ENCODE measurements around the gene ATP13A5. TPM values are rescaled to one million over a fixed set of nuclear protein-coding genes. Genes with fewer than 3 reads are reported as not detected.

The ATP13A5 gene
- total RNA-seq, 1 donor from 2014 or later, result not detected

- Histone ChIP-seq H3K4me3 (no peak overlapping the region), H3K36me3 (no peaks in the 10 kb centered on the region), H3K4me1 (no peaks in the 10 kb centered on the region), H3K27ac (no peak overlapping the region), H3K27me3 (no peaks in the 10 kb centered on the region), H3K9me3 (no peaks in the 10 kb centered on the region)
- TF ChIP-seq POLR2AphosphoS5 (IDR thresholded peaks at IDR 0.05; ENCODE audit: insufficient read depth in 1 of 2, low read depth in 1 of 2) (no peak), POLR2A (IDR thresholded peaks at IDR 0.05) (no peak), CTCF (IDR thresholded peaks at IDR 0.05) (no peak)
- intact Hi-C loops (cut with DNase I), result no loop called here
- no peak for DNase-seq (ENCODE audit: extremely low spot score in 2 of 2)
These were observed 107.3 kb downstream of the ATP13A5 start for GRCh38 chr3:193271101-193271840.

- intact Hi-C loops (cut with DNase I), result no loop called here
- Histone ChIP-seq H3K27ac (no peak overlapping the region), H3K4me3 (no peak overlapping the region), H3K9me3 (no peaks in the 10 kb centered on the region), H3K36me3 (no peaks in the 10 kb centered on the region), H3K4me1 (no peaks in the 10 kb centered on the region), H3K27me3 (no peaks in the 10 kb centered on the region)
- TF ChIP-seq POLR2AphosphoS5 (IDR thresholded peaks at IDR 0.05; ENCODE audit: insufficient read depth in 1 of 2, low read depth in 1 of 2), result no peak
- no peak for TF ChIP-seq CTCF (IDR thresholded peaks at IDR 0.05)
- TF ChIP-seq POLR2A (IDR thresholded peaks at IDR 0.05), result no peak
- no peak for DNase-seq (ENCODE audit: extremely low spot score in 2 of 2)
These were observed 108.1 kb downstream of the ATP13A5 start for GRCh38 chr3:193270451-193270850.

GRCh38 chr3:193269343-193270028 is 109.1 kb downstream of the ATP13A5 start:
- TF ChIP-seq CTCF (IDR thresholded peaks at IDR 0.05) (no peak), POLR2A (IDR thresholded peaks at IDR 0.05) (no peak), POLR2AphosphoS5 (IDR thresholded peaks at IDR 0.05; ENCODE audit: insufficient read depth in 1 of 2, low read depth in 1 of 2) (no peak)
- no peak overlapping the region for H3K27ac ChIP-seq
- intact Hi-C loops (cut with DNase I), result no loop called here

GRCh38 chr3:193262707-193263106 is 115.8 kb downstream of the ATP13A5 start:
- no peak for TF ChIP-seq CTCF (IDR thresholded peaks at IDR 0.05)
- TF ChIP-seq POLR2AphosphoS5 (IDR thresholded peaks at IDR 0.05; ENCODE audit: insufficient read depth in 1 of 2, low read depth in 1 of 2), result no peak
- no peak for TF ChIP-seq POLR2A (IDR thresholded peaks at IDR 0.05)
- DNase-seq (ENCODE audit: extremely low spot score in 2 of 2), result no peak
- Histone ChIP-seq H3K27me3 (no peaks in the 10 kb centered on the region), H3K9me3 (no peaks in the 10 kb centered on the region), H3K27ac (no peak overlapping the region), H3K36me3 (no peaks in the 10 kb centered on the region), H3K4me1 (no peaks in the 10 kb centered on the region), H3K4me3 (no peak overlapping the region)
- intact Hi-C loops (cut with DNase I), result no loop called here

More at GRCh38 chr3:193269343-193270028, 109.1 kb downstream of the ATP13A5 start:
- Histone ChIP-seq H3K4me1 (no peaks in the 10 kb centered on the region), H3K27me3 (no peaks in the 10 kb centered on the region), H3K9me3 (no peaks in the 10 kb centered on the region), H3K36me3 (no peaks in the 10 kb centered on the region), H3K4me3 (no peak overlapping the region)
- DNase-seq (ENCODE audit: extremely low spot score in 2 of 2), result no peak

- H3K4me1 ChIP-seq, result no peaks in the 10 kb centered on the region
- no peaks in the 10 kb centered on the region for H3K27me3 ChIP-seq
- intact Hi-C loops (cut with DNase I), result no loop called here
- no peak overlapping the region for H3K4me3 ChIP-seq
- H3K9me3 ChIP-seq, result no peaks in the 10 kb centered on the region
- no peak for TF ChIP-seq POLR2A (IDR thresholded peaks at IDR 0.05)
- no peak for TF ChIP-seq POLR2AphosphoS5 (IDR thresholded peaks at IDR 0.05; ENCODE audit: insufficient read depth in 1 of 2, low read depth in 1 of 2)
- no peak for TF ChIP-seq CTCF (IDR thresholded peaks at IDR 0.05)
- no peak for DNase-seq (ENCODE audit: extremely low spot score in 2 of 2)
- no peaks in the 10 kb centered on the region for H3K36me3 ChIP-seq
- H3K27ac ChIP-seq, result no peak overlapping the region
These were observed 116.6 kb downstream of the ATP13A5 start for GRCh38 chr3:193261970-193262369.

Data from vagina (tissue), 2 donors.